Astrocyte (in vitro differentiated cells and primary cell): Measurements from ENCODE around the gene NAALADL2. TPM values are rescaled to one million over a fixed set of nuclear protein-coding genes. Genes with fewer than 3 reads are reported as not detected.

ENCODE experiments used
- DNase-seq: peaks from one replicate; pipeline ENCODE4 v3.0.0-alpha.2; 2010; ENCODE audit warnings: low read depth
- FAIRE-seq: peaks from 2 replicates; lab custom pipeline; 2011; peaks lifted over from hg19 to GRCh38; lab: Jason Lieb, UNC
- H2AFZ ChIP-seq: 2 replicates; pipeline ENCODE4 v1.6.0; 2012; ENCODE audit warnings: low read depth, low read length, inconsistent platforms
- H3K27ac ChIP-seq: 2 replicates; pipeline ENCODE4 v1.5.1; 2011; ENCODE audit warnings: low read depth, low read length, inconsistent platforms
- H3K27me3 ChIP-seq: 2 replicates; pipeline ENCODE4 v1.6.0; 2011; ENCODE audit warnings: low read length, inconsistent platforms; ENCODE audit not compliant: insufficient read depth
- H3K36me3 ChIP-seq: 2 replicates; pipeline ENCODE4 v1.5.1; 2011; ENCODE audit warnings: low read length, inconsistent platforms; ENCODE audit not compliant: insufficient read depth
- H3K4me1 ChIP-seq: 2 replicates; pipeline ENCODE4 v1.5.1; 2011; ENCODE audit warnings: low read length, inconsistent platforms; ENCODE audit not compliant: insufficient read depth
- H3K4me2 ChIP-seq: 2 replicates; pipeline ENCODE4 v1.6.0; 2012; ENCODE audit warnings: low read length, inconsistent platforms
- H3K4me3 ChIP-seq: 2 replicates; pipeline ENCODE4 v1.5.1; 2011; ENCODE audit warnings: low read depth, mild to moderate bottlenecking, low read length, inconsistent platforms; ENCODE audit not compliant: insufficient read depth
- H3K79me2 ChIP-seq: 2 replicates; pipeline ENCODE4 v1.6.0; 2012; ENCODE audit warnings: mild to moderate bottlenecking, low read length, inconsistent platforms; ENCODE audit not compliant: insufficient read depth
- H3K9ac ChIP-seq: 2 replicates; pipeline ENCODE4 v1.6.0; 2012; ENCODE audit warnings: mild to moderate bottlenecking, low read length, inconsistent platforms
- H3K9me3 ChIP-seq: 2 replicates; pipeline ENCODE4 v1.5.1; 2012; ENCODE audit warnings: low read depth, mild to moderate bottlenecking, low read length, inconsistent platforms; ENCODE audit not compliant: insufficient read depth
- H4K20me1 ChIP-seq: 2 replicates; pipeline ENCODE4 v1.6.0; 2012; ENCODE audit warnings: low read length, inconsistent platforms; ENCODE audit not compliant: insufficient read depth
- H3K27ac Mint-ChIP-seq: one replicate; pipeline ENCODE4 v1.8.0; 2021; ENCODE audit warnings: mild to moderate bottlenecking, mixed read lengths; ENCODE audit not compliant: unreplicated experiment
- H3K27me3 Mint-ChIP-seq: one replicate; pipeline ENCODE4 v1.8.0; 2021; ENCODE audit warnings: low read depth, mixed read lengths; ENCODE audit not compliant: unreplicated experiment
- H3K36me3 Mint-ChIP-seq: one replicate; pipeline ENCODE4 v1.8.0; 2021; ENCODE audit warnings: low read depth, mixed read lengths; ENCODE audit not compliant: unreplicated experiment
- H3K4me1 Mint-ChIP-seq: one replicate; pipeline ENCODE4 v1.8.0; 2021; ENCODE audit warnings: low read depth, mixed read lengths; ENCODE audit not compliant: unreplicated experiment
- H3K4me3 Mint-ChIP-seq: one replicate; pipeline ENCODE4 v1.8.0; 2021; ENCODE audit warnings: mild to moderate bottlenecking, moderate library complexity, mixed read lengths; ENCODE audit not compliant: unreplicated experiment
- H3K9me3 Mint-ChIP-seq: one replicate; pipeline ENCODE4 v1.8.0; 2021; ENCODE audit warnings: mild to moderate bottlenecking, mixed read lengths; ENCODE audit not compliant: unreplicated experiment
- EZH2 ChIP-seq: IDR thresholded peaks from 2 replicates; pipeline ENCODE4 v1.6.1; 2012; ENCODE audit warnings: mild to moderate bottlenecking, low read length, inconsistent platforms; ENCODE audit not compliant: insufficient read depth
- total RNA-seq: library from RNA; stranded (reverse); gene quantifications from 2 replicates; pipeline ENCODE4 v1.2.1, GENCODE V29; 2021
- TF ChIP-seq, protein P1 (sequence below): IDR thresholded peaks from 2 replicates; pipeline ENCODE4 v1.5.1; 2011; ENCODE audit warnings: low read depth, mild to moderate bottlenecking, inconsistent platforms, low read length, moderate library complexity; ENCODE audit not compliant: insufficient read depth

NAALADL2 gene
- total RNA-seq, 1 donor from 2014 or later = 2.7 TPM

DNA sequence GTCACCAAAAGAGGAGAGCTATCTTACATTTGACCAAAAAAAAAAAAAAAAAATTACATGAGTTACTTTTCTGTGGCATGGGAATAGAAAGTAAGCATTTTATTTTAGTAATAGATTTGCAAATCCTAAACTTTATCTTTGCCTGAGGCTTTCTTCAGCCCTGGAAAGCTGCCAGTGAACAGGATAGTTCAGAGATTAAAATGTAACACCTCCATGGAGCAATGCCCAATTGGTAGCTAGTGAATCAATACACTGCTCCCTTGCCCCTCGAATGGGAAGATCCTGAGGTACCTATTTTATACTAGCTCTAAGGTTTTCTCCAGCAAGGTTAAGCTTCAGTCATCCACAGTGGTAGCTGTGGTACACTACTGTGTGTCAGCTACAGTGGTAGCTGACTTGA, 867.1 kb downstream of the NAALADL2 start:
- Histone ChIP-seq H3K9me3 (no peaks in the 10 kb centered on the region), H3K79me2 (no peaks in the 10 kb centered on the region), H3K27ac (no peak overlapping the region), H3K4me3 (no peak overlapping the region), H3K4me1 (no peaks in the 10 kb centered on the region), H3K9ac (no peak overlapping the region), H3K27me3 (no peaks in the 10 kb centered on the region), H4K20me1 (no peaks in the 10 kb centered on the region), H3K4me2 (no peak overlapping the region), H2AFZ (no peak overlapping the region), H3K36me3 (no peaks in the 10 kb centered on the region)
- Mint-ChIP-seq H3K27me3 (no peaks in the 10 kb centered on the region), H3K9me3 (peaks cover 1% of the 10 kb centered on the region), H3K4me3 (no peak overlapping the region), H3K27ac (no peak overlapping the region), H3K4me1 (peaks cover 3% of the 10 kb centered on the region), H3K36me3 (no peaks in the 10 kb centered on the region)
- TF ChIP-seq, protein P1, sequence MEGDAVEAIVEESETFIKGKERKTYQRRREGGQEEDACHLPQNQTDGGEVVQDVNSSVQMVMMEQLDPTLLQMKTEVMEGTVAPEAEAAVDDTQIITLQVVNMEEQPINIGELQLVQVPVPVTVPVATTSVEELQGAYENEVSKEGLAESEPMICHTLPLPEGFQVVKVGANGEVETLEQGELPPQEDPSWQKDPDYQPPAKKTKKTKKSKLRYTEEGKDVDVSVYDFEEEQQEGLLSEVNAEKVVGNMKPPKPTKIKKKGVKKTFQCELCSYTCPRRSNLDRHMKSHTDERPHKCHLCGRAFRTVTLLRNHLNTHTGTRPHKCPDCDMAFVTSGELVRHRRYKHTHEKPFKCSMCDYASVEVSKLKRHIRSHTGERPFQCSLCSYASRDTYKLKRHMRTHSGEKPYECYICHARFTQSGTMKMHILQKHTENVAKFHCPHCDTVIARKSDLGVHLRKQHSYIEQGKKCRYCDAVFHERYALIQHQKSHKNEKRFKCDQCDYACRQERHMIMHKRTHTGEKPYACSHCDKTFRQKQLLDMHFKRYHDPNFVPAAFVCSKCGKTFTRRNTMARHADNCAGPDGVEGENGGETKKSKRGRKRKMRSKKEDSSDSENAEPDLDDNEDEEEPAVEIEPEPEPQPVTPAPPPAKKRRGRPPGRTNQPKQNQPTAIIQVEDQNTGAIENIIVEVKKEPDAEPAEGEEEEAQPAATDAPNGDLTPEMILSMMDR = no peak
- TF ChIP-seq EZH2 = no peak
- FAIRE-seq = no peak
- DNase-seq = no peak

GRCh38 chr3:175728566-175728965, 869.4 kb downstream of the NAALADL2 start:
- no peaks in the 10 kb centered on the region for H3K4me1 ChIP-seq
- H3K4me2 ChIP-seq = no peak overlapping the region
- no peaks in the 10 kb centered on the region for H3K9me3 ChIP-seq
- no peak overlapping the region for H3K27ac ChIP-seq
- no peaks in the 10 kb centered on the region for H3K79me2 ChIP-seq
- Mint-ChIP-seq H3K27me3 (no peaks in the 10 kb centered on the region), H3K4me3 (no peak overlapping the region), H3K27ac (no peak overlapping the region), H3K9me3 (peaks cover 4% of the 10 kb centered on the region), H3K4me1 (peaks cover 3% of the 10 kb centered on the region), H3K36me3 (peaks cover 2% of the 10 kb centered on the region)
- H3K4me3 ChIP-seq = no peak overlapping the region
- TF ChIP-seq, protein P1 = no peak
- no peak for TF ChIP-seq EZH2
- H3K9ac ChIP-seq = no peak overlapping the region
- FAIRE-seq (no peak), DNase-seq (no peak)
- no peak overlapping the region for H2AFZ ChIP-seq
- no peaks in the 10 kb centered on the region for H4K20me1 ChIP-seq
- H3K36me3 ChIP-seq = no peaks in the 10 kb centered on the region
- H3K27me3 ChIP-seq = no peaks in the 10 kb centered on the region

DNA sequence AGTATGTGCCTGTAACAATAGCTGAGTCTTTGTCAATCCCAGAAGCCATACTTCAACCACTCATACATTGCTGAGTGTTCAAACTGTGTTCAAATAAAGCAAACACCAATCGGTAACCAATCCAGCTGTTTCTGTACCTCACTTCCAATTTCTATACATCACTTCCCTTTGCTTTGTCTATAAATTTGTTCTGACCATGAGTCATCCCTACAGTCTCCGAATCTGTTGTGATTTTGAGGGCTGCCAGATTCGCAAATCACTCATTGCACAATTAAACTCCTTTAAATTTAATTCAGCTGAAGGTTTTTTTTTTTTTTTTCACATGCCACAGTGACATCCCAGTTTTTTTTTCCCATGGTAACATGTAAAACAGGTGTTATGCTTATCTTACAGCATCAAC, 870.3 kb downstream of the NAALADL2 start:
- H3K36me3 Mint-ChIP-seq = peaks cover 2% of the 10 kb centered on the region
- Histone ChIP-seq H3K4me1 (no peaks in the 10 kb centered on the region), H3K9ac (no peak overlapping the region), H3K4me2 (no peak overlapping the region), H3K79me2 (no peaks in the 10 kb centered on the region), H3K9me3 (no peaks in the 10 kb centered on the region), H3K27ac (no peak overlapping the region), H3K27me3 (no peaks in the 10 kb centered on the region), H2AFZ (no peak overlapping the region), H3K36me3 (no peaks in the 10 kb centered on the region), H3K4me3 (no peak overlapping the region), H4K20me1 (no peaks in the 10 kb centered on the region)
- TF ChIP-seq, protein P1 = no peak
- no peak for TF ChIP-seq EZH2
- peaks cover under 1% of the 10 kb centered on the region for H3K4me1 Mint-ChIP-seq
- H3K27ac Mint-ChIP-seq = no peak overlapping the region
- no peak overlapping the region for H3K4me3 Mint-ChIP-seq
- H3K27me3 Mint-ChIP-seq = no peaks in the 10 kb centered on the region
- no peak for DNase-seq
- FAIRE-seq = no peak
- H3K9me3 Mint-ChIP-seq = peaks cover 4% of the 10 kb centered on the region
